Endodermal cell (in vitro differentiated cells): ENCODE data around the gene DNAJC1. TPM values are rescaled to one million over a fixed set of nuclear protein-coding genes. Genes with fewer than 3 reads are reported as not detected.
"Not testable (repeated sequence)": the region's sequence is repeated elsewhere in the genome, so short reads cannot be mapped to it uniquely, and the experiment has no call there.

Source experiments
- DNase-seq: peaks from one replicate; pipeline ENCODE4 v3.0.0-alpha.2; 2017
- H3K27ac ChIP-seq: 2 replicates; pipeline ENCODE4 v1.5.1; 2013; ENCODE audit warnings: mild to moderate bottlenecking, low read depth, low read length, moderate library complexity
- H3K27me3 ChIP-seq: 2 replicates; pipeline ENCODE4 v1.6.1; 2013; ENCODE audit warnings: mild to moderate bottlenecking, low read length, moderate library complexity; ENCODE audit not compliant: insufficient read depth, control insufficient read depth, poor library complexity, severe bottlenecking
- H3K36me3 ChIP-seq: 2 replicates; pipeline ENCODE4 v1.7.0; 2013; ENCODE audit warnings: mild to moderate bottlenecking, low read length, moderate library complexity; ENCODE audit not compliant: control insufficient read depth, insufficient read depth
- H3K4me1 ChIP-seq: one replicate; pipeline ENCODE4 v1.7.0; 2013; ENCODE audit warnings: low read length; ENCODE audit not compliant: control insufficient read depth, insufficient read depth
- H3K4me3 ChIP-seq: 2 replicates; pipeline ENCODE4 v1.5.1; 2013; ENCODE audit warnings: mild to moderate bottlenecking, low read length, moderate library complexity
- H3K9ac ChIP-seq: 2 replicates; pipeline ENCODE4 v1.6.1; 2013; ENCODE audit warnings: mild to moderate bottlenecking, low read length, moderate library complexity; ENCODE audit not compliant: poor library complexity, severe bottlenecking; ENCODE audit errors: extremely low read depth
- H3K9me3 ChIP-seq: 2 replicates; pipeline ENCODE4 v1.6.1; 2013; ENCODE audit warnings: mild to moderate bottlenecking, low read length, moderate library complexity; ENCODE audit not compliant: control insufficient read depth
- H3K27ac Mint-ChIP-seq: 2 replicates; pipeline ENCODE4 v1.8.0; 2020; ENCODE audit warnings: mixed read lengths
- H3K27me3 Mint-ChIP-seq: 2 replicates; pipeline ENCODE4 v1.8.0; 2021; ENCODE audit warnings: mild to moderate bottlenecking, mixed read lengths; ENCODE audit not compliant: insufficient read depth
- H3K36me3 Mint-ChIP-seq: 2 replicates; pipeline ENCODE4 v1.8.0; 2020; ENCODE audit warnings: low read depth, mixed read lengths
- H3K4me1 Mint-ChIP-seq: 2 replicates; pipeline ENCODE4 v1.8.0; 2020; ENCODE audit warnings: mixed read lengths
- H3K4me3 Mint-ChIP-seq: 2 replicates; pipeline ENCODE4 v1.8.0; 2020; ENCODE audit warnings: mild to moderate bottlenecking, moderate library complexity, mixed read lengths
- H3K9me3 Mint-ChIP-seq: 2 replicates; pipeline ENCODE4 v1.8.0; 2020; ENCODE audit warnings: mild to moderate bottlenecking, mixed read lengths
- CTCF ChIP-seq: fragments of 200-600 bp; sonication (generic); conservative IDR thresholded peaks from 2 replicates; pipeline ENCODE4 v1.5.0; 2021; ENCODE audit warnings: antibody characterized with exemption, mild to moderate bottlenecking
- WGBS, 2 experiments: methylation state at CpG; one replicate each; pipeline versions ENCODE4 v1.1.5 to v1.1.7; 2013; ENCODE audit warnings: missing lambda C conversion rate in 2 of 2, mixed read lengths in 1 of 2; ENCODE audit not compliant: insufficient coverage in 1 of 2, insufficient read length in 1 of 2; 5-methylcytosine and 5-hydroxymethylcytosine counted together
- total RNA-seq, 2 donors: library from RNA; stranded (reverse); fragmentation: NEBNext Ultra II Directional in 1 of 2; extraction: Animal tissue kit (Norgen Biotek cat#: 25700) in 1 of 2; gene quantifications; 2 replicates in 1 of 2; 3 replicates in 1 of 2; pipeline ENCODE4 v1.2.1, GENCODE V29; 2021

Gene DNAJC1
- total RNA-seq, 2 donors from 2014 or later = 23.5 to 30.4 TPM

- no peak overlapping the region for H3K27ac ChIP-seq
- no peak for TF ChIP-seq CTCF
- H3K9ac ChIP-seq = no peak overlapping the region
- Mint-ChIP-seq H3K4me1 (no peaks in the 10 kb centered on the region), H3K9me3 (peaks cover 41% of the 10 kb centered on the region), H3K4me3 (no peak overlapping the region), H3K36me3 (peaks cover 5% of the 10 kb centered on the region), H3K27ac (no peak overlapping the region), H3K27me3 (peaks cover 2% of the 10 kb centered on the region)
- no peaks in the 10 kb centered on the region for H3K27me3 ChIP-seq
- peaks cover 31% of the 10 kb centered on the region for H3K9me3 ChIP-seq
- no peak for DNase-seq
- 92 to 95% methylated on average over 3 of the region's 3 CpGs for WGBS, 2 experiments
- H3K36me3 ChIP-seq = no peaks in the 10 kb centered on the region
- H3K4me3 ChIP-seq = no peak overlapping the region
- H3K4me1 ChIP-seq = no peaks in the 10 kb centered on the region
These were observed 30.8 kb upstream of the DNAJC1 start for GRCh38 chr10:22034333-22034732.

GRCh38 chr10:22032268-22032667 is 28.7 kb upstream of the DNAJC1 start:
- WGBS, 2 experiments = 95 to 100% methylated on average over 2 to 3 of the region's 3 CpGs
- not testable (repeated sequence) for H3K4me3 Mint-ChIP-seq, H3K9ac ChIP-seq, H3K27me3 ChIP-seq, H3K4me3 ChIP-seq, H3K27ac ChIP-seq, H3K36me3 ChIP-seq, H3K27ac Mint-ChIP-seq, H3K4me1 ChIP-seq, H3K27me3 Mint-ChIP-seq, H3K4me1 Mint-ChIP-seq, H3K36me3 Mint-ChIP-seq, DNase-seq
- peaks cover 38% of the 10 kb centered on the region for H3K9me3 ChIP-seq
- peaks cover 38% of the 10 kb centered on the region for H3K9me3 Mint-ChIP-seq

DNA sequence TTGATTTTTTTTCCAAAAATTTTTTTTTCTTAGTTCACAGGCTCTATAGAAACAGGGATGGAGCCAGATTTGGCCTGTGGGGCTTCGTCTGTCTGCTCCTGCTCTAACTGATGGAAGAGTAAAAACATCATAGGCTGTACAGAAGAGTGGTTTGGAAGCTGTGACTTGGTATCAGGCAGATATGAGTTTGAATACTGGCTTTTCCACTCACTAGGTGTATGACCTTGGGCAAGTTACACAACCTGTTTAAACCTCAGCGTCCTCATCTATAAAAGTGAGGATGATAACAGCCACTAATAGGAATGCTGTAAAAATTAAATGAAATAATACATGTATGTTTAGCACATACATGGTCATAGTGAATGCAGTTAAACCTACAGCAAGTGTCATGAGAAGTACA is 26.9 kb upstream of the DNAJC1 start:
- Mint-ChIP-seq H3K27me3 (peaks cover 2% of the 10 kb centered on the region), H3K4me3 (no peak overlapping the region), H3K4me1 (no peaks in the 10 kb centered on the region), H3K36me3 (peaks cover 2% of the 10 kb centered on the region), H3K27ac (no peak overlapping the region), H3K9me3 (peaks cover 39% of the 10 kb centered on the region)
- no peak overlapping the region for H3K9ac ChIP-seq
- no peak for TF ChIP-seq CTCF
- DNase-seq = no peak
- no peak overlapping the region for H3K4me3 ChIP-seq
- peaks cover 43% of the 10 kb centered on the region for H3K9me3 ChIP-seq
- H3K36me3 ChIP-seq = no peaks in the 10 kb centered on the region
- no peak overlapping the region for H3K27ac ChIP-seq
- WGBS, 2 experiments = 94% methylated on average over 2 of the region's 2 CpGs; no CpG with 5 or more reads in 1 of the 2 experiments
- H3K27me3 ChIP-seq = no peaks in the 10 kb centered on the region
- no peaks in the 10 kb centered on the region for H3K4me1 ChIP-seq
